PFSK-1 (cell line): Measurements from ENCODE around the gene TCF20.

Experiments used
- FOXP2 ChIP-seq: optimal IDR thresholded peaks from 2 replicates; pipeline ENCODE3; 2011; ENCODE audit warnings: borderline replicate concordance, control low read depth, inconsistent platforms; ENCODE audit not compliant: insufficient read depth; ENCODE audit errors: extremely low read length, extremely low read depth
- POLR2AphosphoS5 ChIP-seq: IDR thresholded peaks from 2 replicates; pipeline ENCODE4 v1.6.1; 2012; ENCODE audit warnings: low read depth, mild to moderate bottlenecking, control low read depth, low read length, moderate library complexity
- REST ChIP-seq, 2 experiments: IDR thresholded peaks; 2 replicates each; pipeline versions ENCODE4 v1.6.1 to v1.8.0; 2011 to 2012; ENCODE audit warnings: low read depth in 2 of 2, low read length in 2 of 2, control low read depth in 1 of 2, inconsistent platforms in 1 of 2, mild to moderate bottlenecking in 1 of 2, moderate library complexity in 1 of 2; ENCODE audit not compliant: insufficient read depth in 1 of 2
- SIN3A ChIP-seq: IDR thresholded peaks from 2 replicates; pipeline ENCODE4 v1.6.1; 2012; ENCODE audit warnings: mild to moderate bottlenecking, low read length, moderate library complexity, borderline replicate concordance; ENCODE audit not compliant: insufficient read depth
- TAF1 ChIP-seq: IDR thresholded peaks from 2 replicates; pipeline ENCODE4 v1.6.1; 2012; ENCODE audit warnings: low read length, control low read depth, borderline replicate concordance; ENCODE audit not compliant: insufficient read depth

TCF20 gene

GRCh38 chr22:42294034-42294985, 23.9 kb upstream of the TCF20 start:
- TF ChIP-seq FOXP2 (peak; percentile 40), POLR2AphosphoS5 (no peak), REST (IDR thresholded peaks at IDR 0.05; ENCODE audit: insufficient read depth in 1 of 2, low read depth in 2 of 2, low read length in 2 of 2) (peak; percentile 98), SIN3A (no peak), TAF1 (no peak)

- no peak for TF ChIP-seq POLR2AphosphoS5
These were observed 22.5 kb upstream of the TCF20 start for GRCh38 chr22:42292732-42293520.

GRCh38 chr22:42291287-42291686, 20.8 kb upstream of the TCF20 start:
- no peak for TF ChIP-seq SIN3A
- no peak for TF ChIP-seq REST (IDR thresholded peaks at IDR 0.05; ENCODE audit: insufficient read depth in 1 of 2, low read depth in 2 of 2, low read length in 2 of 2)
- no peak for TF ChIP-seq FOXP2
- TF ChIP-seq POLR2AphosphoS5, result no peak
- TF ChIP-seq TAF1, result no peak

- TF ChIP-seq FOXP2 (no peak), POLR2AphosphoS5 (no peak), TAF1 (no peak), SIN3A (no peak), REST (IDR thresholded peaks at IDR 0.05; ENCODE audit: insufficient read depth in 1 of 2, low read depth in 2 of 2, low read length in 2 of 2) (no peak)
These were observed 19.5 kb upstream of the TCF20 start for GRCh38 chr22:42289671-42290541.

- TF ChIP-seq FOXP2, result no peak
- TF ChIP-seq SIN3A, result no peak
- no peak for TF ChIP-seq POLR2AphosphoS5
- TF ChIP-seq REST (IDR thresholded peaks at IDR 0.05; ENCODE audit: insufficient read depth in 1 of 2, low read depth in 2 of 2, low read length in 2 of 2), result no peak
- no peak for TF ChIP-seq TAF1
These were observed 18.3 kb upstream of the TCF20 start for GRCh38 chr22:42288791-42289190.
